ENCODE results near the gene SPINK13.

DNA sequence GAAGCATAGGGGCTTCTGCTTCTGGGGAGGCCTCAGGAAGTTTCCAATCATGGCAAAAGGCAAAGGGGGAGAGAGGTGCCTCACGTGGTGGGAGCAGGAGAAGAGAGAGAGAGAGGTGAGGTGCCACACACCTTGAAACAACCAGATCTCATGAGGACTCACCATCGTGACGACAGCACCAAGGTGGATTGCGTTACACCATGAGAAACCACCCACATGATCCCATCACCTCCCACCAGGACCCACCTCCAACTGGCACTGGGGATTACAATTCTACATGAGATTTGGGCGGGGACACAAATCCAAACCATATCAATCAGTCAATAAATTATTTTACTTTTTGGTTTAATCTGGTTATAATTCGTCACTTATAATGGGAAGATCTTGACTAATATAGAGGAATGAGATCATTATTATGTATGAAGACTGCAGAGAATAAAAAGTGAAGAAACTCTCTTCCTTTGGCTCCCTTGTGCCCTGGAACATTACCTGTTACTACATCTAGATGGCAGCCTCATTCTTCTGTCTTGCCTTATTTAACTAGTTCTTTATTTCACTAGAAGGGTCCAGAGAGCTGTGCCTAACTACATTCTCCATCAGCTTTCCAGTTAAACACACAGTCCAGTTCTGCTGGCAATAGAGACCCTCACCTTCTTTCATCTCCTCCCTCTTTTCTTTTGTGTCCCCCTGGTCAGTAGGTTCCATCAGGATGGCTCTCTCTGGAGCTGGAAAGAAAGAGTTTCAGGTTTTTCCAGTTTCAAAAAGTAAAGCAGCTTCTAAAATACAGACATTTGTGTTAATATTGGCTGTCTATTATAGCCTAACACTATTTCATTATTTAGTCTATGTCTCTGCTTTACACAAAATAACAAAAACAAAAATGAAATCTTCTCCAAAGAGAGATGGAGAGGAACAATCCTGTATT is 21.9 kb downstream of the SPINK13 start:
- TF ChIP-seq POLR2A (IDR thresholded peaks at IDR 0.05; ENCODE audit: control extremely low read depth in 1 of 2, low read depth in 2 of 2, low read length in 2 of 2) (no peak), RAD21 (IDR thresholded peaks at IDR 0.05 in 1 of 2, conservative IDR thresholded peaks at IDR 0.05 in 1 of 2; ENCODE audit: low read depth in 2 of 2, low read length in 2 of 2) (peak; percentile 73 to 77), CREB1 (IDR thresholded peaks at IDR 0.05) (no peak), CEBPB (IDR thresholded peaks at IDR 0.05; ENCODE audit: low read depth, low read length) (no peak), RNF2 (IDR thresholded peaks at IDR 0.05; ENCODE audit: borderline replicate concordance, low read depth, low read length, missing control alignments, poor library complexity, severe bottlenecking) (no peak), CHD1 (IDR thresholded peaks at IDR 0.05; ENCODE audit: low read depth, low read length) (no peak), POLR2AphosphoS5 (IDR thresholded peaks at IDR 0.05; ENCODE audit: low read depth, low read length) (no peak), JUN (IDR thresholded peaks at IDR 0.05; ENCODE audit: low read depth, low read length) (no peak)
- TF ChIP-seq, protein P1, sequence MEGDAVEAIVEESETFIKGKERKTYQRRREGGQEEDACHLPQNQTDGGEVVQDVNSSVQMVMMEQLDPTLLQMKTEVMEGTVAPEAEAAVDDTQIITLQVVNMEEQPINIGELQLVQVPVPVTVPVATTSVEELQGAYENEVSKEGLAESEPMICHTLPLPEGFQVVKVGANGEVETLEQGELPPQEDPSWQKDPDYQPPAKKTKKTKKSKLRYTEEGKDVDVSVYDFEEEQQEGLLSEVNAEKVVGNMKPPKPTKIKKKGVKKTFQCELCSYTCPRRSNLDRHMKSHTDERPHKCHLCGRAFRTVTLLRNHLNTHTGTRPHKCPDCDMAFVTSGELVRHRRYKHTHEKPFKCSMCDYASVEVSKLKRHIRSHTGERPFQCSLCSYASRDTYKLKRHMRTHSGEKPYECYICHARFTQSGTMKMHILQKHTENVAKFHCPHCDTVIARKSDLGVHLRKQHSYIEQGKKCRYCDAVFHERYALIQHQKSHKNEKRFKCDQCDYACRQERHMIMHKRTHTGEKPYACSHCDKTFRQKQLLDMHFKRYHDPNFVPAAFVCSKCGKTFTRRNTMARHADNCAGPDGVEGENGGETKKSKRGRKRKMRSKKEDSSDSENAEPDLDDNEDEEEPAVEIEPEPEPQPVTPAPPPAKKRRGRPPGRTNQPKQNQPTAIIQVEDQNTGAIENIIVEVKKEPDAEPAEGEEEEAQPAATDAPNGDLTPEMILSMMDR (IDR thresholded peaks at IDR 0.05; ENCODE audit: control extremely low read depth in 1 of 3, insufficient read depth in 1 of 3, low read depth in 1 of 3, low read length in 3 of 3) = peak in 2 of 3 experiments; percentile 45 to 57; a peak in 2 of 4 replicates
